CD4-positive, alpha-beta T cell treated with Interleukin-17A for 4 hours (primary cell): Measurements from ENCODE around the gene CLNK.
"Not testable (repeated sequence)": the region's sequence is repeated elsewhere in the genome, so short reads cannot be mapped to it uniquely, and the experiment has no call there.

Experiments used
- DNase-seq: peaks from one replicate; pipeline ENCODE4 v3.0.0-alpha.2; 2020; ENCODE audit warnings: mixed read lengths

Gene CLNK

DNA sequence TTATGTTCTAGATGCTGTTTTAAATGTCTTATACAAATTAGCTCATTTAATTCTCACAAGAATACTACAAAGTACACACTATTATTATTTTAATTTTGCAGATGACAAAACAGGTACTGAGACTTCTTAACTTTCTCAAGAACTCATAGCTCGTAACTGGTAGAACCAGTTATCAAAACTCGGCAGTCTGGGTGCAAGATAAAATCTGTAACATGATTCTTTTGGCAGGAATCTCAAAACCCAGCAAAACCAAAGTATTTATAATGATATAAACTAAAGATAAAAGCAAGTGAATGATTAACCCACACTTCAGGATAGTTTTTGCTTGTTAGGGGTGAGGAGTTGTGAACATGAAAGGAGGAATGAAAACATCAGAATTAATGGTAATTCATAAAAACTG is 27.6 kb downstream of the CLNK start:
- DNase-seq, result no peak

DNA sequence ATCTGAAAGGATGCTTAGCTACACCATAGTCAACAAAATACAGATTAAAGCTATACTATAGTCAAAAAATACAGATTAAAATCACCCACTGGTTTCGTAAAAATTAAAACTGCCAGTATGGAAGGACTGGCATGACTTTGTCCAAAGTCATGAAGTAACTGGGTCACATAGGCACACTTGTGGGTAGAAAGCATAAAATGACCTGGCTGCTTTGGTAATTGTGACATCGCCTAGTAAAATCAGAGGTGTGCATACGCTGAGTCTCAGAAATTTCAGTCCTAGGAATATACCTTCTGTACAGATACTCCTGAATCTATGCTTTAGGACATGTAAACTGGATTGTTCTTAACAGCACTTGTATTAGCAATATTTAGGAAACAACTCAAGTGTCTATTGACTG is 28.1 kb downstream of the CLNK start:
- no peak for DNase-seq

DNA sequence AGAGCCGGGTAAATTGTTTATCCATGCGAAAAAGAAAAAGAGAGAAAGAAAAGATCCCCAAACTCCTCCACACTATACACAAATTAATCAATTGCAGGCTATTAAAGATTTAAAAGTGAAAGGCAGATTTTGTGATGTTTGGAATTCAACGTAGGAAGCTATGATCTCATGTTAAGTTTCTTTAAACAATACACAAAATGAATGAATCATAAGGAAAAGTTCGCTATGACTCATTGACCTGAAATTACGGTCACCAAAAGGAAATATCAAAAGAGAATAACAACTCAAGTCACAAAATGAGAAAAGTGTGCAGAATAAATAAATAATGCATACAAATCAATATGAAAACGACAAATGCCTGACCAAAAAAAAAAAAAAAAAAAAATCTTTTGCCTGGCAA is 28.6 kb downstream of the CLNK start:
- DNase-seq, result no peak

DNA sequence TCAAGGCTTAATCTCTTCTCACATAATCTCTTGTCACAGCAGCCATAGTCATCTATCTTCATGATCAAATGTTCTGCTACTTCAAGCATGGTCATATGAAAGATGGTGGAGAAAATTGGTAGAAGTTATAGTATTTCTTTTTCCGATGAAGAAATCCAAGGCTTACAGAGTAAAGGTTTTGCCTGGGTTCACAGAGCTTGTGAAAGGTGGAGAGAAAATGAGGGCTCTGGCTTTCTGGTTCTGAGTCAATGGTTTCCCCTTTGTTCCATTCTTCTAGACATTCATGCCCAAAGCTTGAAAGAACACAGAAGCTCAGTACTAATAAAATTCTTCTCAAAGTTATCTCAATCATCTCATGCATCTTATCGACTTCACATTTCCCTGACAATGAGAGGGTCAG is 36.1 kb downstream of the CLNK start:
- no peak for DNase-seq

DNA sequence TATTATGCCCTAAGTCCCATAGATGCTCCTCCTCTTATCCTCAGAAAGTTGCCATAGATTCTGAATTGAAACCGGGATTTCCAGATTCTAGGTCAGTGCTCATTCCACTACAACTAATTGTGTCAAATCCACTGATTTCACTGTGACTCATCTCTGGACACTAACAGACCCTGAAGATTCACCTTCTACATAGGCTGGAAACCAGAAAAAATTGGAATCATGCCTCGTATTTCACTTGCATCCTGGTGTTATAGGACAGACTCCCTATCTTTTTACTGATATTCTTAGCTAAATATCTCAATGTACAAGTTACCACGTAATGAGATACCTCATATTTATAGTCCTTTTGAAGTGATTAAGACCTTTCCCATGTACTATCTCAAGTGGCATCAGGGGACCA is 36.7 kb downstream of the CLNK start:
- no peak for DNase-seq

DNA sequence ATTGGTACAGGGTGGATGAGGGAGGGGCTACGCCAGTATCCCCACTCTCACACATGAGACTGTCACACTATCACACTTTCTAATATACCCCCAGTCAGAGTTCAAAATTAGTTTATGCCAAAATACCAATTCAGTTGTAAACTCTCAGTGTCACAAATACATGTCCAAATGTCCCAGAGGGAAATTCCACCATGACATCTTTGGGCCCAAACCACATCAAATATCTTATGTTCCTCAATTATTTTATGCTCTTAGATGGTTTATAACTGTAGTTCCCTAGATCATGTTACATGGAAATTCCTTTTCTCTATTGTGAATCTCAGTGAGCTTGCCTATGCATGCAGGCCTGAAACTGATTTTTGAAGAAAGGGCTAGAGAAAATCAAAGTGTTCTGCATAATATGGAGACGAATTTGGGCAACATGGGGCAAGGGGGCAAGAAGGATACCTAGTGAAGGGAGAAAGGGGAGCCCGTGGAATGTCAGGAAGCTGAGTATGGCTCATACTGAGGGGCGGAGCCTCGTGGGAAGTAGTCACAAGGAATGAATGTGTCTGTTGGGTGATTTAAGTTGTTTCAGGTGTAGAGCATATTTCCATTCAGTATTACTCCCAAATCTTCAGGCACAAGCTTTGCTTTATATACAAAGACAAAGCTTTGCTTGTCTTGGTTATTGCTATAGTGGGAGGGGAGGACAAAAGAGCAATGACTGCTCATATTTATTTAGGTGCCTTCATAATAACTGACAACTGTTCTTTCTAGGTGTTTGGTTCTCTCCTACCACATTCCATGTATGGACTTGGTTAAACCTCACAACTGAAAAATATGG is 40.8 kb downstream of the CLNK start:
- no peak for DNase-seq

DNA sequence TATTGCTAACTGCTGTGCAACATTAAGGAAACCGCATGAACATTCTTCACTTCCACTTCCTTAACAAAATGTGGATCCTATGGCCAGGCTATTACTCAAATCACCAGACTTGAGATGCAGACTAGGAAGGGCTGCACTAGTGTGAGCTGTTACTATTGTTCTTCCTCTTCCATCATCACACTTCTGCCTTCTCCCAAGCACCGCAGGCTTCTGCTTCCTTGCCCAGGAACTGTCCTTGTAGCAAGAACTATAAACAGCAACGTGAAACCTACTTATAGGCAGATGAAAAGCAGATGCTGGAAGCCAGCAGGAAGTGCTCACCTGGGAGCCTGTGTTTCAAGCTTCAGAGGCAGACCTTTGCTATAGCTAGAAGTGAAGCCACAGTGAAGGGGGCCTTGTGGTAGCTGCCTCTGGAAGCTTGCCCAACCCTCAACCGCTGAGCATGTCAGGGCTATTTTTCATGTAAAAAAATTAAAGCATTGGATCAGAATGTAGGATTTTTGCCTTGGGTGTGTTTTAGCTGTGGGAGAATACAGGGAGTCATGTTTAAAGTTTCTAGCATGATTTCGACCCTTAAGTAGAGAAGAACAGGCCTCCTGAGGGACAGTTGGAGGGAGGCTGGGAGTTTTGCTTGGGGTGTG is 43.9 kb downstream of the CLNK start:
- DNase-seq, result peak; percentile 6

DNA sequence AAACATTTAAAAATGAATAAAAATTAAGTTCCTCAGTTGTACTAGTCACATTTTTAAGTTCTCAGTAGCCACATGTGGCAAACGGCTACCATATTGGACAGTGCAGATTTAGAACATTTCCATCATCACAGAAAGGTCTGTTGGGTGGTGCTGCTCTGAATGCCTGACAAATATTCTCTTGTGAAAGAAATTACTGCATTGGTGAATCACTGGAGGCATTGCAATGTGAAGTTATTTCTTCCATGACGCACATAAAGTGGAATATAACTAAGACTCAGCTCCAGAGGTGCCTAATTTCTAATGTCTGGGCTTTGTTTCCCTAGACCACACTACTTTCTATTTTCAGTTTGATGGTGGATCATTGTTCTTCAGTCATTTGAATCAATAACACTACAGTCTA is 44.9 kb downstream of the CLNK start:
- no peak for DNase-seq

DNA sequence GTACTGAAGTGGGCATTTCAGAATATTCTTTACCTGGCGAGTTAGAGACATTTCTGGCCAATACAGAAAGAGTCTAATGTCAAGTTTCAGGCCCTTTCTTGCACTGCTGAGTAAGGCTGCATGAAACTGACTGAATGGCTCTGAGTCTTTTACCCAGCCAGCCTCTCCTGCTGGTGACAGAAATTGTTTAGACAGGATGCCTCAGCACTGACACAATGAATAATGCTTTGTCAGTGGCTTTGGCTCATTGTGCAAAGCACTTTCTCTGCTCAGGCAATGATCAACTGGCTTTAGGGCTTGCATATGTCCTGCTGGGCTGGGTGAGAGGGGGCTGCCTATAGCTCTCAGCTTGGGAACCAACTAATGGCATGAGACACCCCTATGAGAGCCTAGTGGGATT is 45.5 kb downstream of the CLNK start:
- DNase-seq, result no peak

DNA sequence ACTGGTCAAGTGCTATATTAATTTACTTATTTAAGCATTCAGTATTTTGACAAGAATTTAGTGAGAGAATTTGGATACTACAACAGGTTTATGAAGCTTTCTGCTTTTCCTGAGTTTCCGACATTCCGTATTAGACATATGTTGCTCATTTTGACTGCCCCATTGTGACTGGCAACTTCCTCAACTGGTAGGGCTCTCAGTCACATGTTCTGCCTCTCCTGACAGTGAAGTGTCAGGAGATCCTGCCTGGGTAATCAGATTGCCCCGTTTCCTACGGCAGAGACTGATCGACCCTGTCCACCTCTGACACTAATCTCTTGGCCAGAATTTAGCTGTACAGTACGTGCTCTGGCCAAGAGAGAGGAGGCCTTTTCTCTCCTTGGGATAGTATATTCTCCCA is 49.5 kb downstream of the CLNK start:
- DNase-seq, result no peak

DNA sequence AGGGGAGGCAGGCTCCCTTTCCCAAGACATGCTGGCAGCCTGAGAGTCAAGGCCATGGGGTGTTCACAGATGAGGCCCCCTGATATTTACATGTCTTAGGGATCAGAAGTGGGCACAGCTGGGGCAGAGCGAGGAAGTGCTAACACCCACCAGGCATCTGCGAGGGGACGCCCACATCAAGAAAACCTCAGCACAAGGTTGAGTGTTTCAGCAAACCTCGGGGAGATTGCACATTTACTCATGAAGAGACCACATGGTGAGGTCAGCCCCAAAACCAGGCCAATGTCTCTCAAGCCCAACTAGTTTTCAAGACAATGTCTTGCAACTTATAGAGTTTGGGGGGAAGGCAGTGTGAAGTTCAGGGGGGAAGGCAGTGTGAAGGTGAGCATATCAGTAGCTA is 55.2 kb downstream of the CLNK start:
- no peak for DNase-seq

DNA sequence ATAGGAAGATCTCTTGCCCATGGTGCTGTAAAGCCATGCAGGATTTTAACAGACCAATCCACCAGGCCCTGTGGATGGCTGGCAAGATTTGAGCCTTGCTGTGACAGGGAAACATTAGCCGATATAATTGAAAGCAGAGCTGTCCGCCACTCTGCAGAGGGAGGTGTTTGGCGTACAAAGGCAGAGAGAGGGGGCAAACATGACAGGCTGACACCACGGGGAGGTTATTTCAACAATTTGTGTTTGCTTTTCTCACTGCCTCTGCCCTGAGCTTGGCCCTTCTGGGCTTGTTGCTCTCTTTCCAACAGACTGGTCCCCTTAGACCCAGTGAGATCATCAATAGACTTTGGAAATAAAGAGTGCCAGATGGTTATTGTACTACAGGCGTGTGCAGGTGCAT is 59.4 kb downstream of the CLNK start:
- no peak for DNase-seq

DNA sequence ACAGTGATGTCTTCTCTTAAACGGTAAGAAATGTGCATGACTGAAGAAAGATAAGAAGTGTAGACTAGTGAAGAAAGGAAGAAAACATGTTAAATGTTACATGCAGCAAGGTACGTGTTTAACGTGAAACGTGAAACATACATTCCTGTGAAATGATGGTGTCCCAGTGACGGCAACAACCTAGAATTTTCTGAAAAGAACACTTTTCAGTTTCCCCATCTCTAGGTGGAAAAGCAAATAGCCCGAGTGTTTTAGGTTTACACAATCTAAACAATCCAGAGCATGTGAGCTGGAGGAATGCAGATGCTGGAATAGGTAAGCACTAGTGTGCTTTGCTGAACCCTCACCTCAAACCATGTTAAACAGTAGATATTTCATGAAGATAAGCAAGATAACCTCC is 60.7 kb downstream of the CLNK start:
- no peak for DNase-seq

DNA sequence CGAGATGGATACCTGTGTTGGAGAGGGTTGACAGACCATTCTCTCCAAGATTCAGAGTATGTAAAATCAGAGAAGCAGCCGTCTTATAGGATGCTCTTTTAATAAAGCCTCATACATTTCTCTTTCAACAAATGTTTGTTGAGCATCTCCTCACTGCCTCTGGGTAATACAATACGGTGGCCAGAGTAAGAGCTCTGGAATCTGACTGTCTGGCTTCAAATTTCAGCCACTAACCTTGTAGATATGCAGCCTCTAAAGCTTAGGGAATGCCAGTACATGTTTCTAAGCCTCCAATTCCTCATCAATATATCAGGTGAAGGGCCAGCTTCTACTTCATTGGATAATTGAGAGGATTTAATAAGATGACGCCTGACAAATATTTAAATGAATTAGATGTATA is 61.3 kb downstream of the CLNK start:
- DNase-seq, result no peak

DNA sequence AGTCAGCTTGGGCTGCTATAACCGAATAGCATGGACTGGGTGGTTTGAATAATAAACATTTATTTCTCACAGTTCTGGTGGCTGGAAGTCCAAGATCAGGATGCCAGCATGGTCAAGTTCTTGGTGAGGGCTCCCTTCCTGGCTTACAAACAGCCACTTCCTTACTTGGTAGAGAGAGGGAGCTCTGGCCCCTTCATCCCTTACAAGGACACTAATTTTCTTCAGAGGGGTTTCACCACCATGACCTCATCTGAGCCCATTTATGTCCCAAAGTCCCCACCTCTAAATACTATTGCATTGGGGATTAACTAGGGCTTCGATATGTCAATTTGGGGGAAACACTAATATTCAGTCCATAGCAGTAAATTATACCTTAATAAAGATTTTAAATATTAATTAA is 61.8 kb downstream of the CLNK start:
- no peak for DNase-seq

DNA sequence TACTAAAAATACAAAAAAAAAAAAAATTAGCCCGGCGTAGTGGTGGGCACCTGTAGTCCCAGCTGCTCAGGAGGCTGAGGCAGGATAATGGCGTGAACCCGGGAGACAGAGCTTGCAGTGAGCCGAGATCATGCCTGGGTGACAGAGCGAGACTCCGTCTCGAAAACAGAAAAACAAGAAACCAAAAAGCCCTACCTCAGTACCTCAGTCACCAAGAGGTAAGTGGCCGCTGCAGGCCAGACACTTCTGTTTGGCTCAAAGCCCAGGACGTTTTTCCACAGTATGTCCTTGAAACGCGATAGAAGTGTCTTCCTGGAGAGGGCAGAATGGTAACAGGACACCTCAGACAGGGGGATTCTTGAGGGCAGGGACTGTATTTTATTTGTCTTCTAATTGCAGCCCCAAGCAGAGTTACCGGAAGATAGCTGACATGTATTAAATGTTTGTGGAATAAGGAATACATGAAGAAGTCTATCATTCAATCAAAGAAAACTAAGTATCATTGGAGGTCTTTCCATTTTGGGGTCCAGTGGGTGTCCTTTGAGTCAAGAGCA is 63.6 kb downstream of the CLNK start:
- DNase-seq, result no peak

DNA sequence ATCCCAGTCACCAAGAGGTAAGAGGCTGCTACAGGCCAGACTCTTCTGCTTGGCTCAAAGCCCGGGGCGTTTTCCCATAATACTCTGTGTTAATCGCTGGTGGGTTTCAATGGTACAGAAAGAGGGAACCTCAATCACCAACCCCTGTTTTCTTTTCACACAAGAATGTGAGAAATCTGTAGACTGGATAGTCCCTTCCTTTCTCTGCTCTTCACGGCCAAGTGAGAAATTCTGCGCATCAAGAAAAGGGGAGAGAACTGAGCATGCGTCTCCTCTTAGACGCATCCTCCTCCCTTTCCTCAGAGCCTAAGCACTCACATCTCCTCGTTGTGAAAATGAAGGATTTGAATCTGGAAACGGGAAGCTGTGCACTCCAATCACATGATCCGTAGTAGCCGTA is 64.7 kb downstream of the CLNK start:
- no peak for DNase-seq

DNA sequence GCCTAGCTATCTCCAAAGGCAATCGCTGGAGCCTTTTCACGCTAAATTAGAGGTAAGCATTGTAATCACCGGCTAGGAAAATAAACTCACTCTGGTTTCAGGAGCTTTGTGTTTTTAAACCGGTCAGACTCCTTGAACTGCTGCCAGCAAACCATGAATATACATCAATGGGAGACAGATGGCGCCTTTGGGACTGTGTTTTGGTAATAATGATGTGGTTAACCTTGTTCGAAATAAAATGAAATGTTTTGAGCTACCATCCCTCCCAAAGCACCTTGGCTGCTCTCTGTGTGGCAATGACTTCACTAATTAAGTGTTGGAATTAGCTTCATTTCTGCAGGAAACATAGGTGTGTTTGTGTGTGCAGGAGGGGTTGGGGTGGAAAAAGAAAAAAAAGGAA is 65.3 kb downstream of the CLNK start:
- DNase-seq, result no peak

DNA sequence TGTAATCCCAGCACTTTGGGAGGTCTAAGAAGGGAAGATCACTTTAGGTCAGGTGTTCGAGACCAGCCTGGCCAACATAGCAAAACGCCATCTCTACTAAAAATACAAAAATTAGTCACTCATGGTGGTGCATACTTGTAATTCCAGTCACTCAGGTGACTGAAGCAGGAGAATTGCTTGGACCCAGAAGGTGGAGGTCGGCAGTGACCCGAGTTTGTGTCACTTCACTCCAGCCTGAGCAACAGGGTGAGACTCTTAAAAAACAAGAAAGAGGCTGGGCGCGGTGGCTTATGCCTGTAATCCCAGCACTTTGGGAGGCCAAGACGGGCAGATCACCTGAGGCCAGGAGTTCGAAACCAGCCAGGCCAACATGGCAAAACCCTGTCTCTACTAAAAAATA is 69.6 kb downstream of the CLNK start:
- DNase-seq, result not testable (repeated sequence)

DNA sequence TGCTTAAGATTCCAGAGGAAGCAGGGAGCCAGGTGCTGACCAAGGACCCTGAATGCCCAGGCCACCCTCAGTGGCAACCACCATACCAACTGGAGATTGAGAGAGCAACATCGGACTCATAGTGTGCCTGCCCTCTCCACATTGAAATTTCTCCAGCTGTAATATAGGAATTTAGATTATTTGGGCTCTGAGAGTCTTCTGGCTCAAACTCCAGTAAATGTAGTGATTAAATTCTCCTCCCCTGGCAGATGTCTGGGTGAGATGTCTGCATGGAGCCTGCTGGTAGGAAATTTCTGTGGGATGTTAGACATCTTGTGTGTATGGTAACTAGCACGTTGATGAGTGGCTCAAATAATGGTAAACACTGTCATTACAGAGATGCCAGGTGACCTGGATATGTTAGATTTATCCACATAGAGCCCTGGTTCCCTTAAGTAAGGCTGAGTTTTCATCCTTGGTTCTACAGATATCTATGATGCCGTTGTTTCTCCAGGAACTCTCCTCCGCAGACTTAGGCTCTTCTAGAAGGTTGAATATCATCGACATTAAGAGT is 70.6 kb downstream of the CLNK start:
- DNase-seq, result no peak

DNA sequence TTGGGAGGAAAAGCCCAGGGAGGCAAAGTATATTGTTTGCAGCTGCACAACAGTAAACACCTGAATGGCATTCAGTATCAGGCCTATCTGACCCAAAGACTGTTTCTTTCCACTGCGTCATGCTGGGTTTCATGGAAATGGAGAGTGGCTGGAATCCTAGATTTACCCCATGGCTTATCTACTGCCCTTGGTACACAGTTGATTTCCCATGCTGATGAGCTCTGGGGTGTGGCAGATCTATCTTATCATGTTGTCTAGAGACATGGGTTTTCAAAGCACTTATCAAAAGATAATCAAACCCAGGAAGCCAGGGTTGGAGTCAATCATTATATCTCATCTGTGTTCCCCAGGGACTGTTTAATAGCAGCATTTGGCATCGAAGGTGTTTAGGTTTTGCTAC is 72.1 kb downstream of the CLNK start:
- no peak for DNase-seq

DNA sequence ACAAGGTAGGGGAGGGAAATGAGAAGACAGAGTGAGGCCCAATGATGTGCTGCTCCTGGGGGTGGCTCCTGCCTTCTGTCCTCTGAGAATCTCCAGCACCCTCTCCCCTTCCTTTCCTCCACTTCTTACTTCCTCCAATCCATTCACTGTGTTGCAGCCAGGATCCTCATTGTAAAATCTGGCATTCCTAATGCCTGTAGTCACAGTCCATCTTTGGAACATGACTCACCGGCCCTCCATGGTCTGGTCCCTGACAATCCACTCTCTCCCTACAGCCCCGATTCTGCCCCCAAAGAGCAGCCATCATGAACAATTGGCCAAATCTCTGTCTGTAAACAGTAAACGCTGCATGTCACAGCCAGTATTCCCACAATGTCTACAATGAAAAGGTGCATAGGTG is 72.9 kb downstream of the CLNK start:
- no peak for DNase-seq

DNA sequence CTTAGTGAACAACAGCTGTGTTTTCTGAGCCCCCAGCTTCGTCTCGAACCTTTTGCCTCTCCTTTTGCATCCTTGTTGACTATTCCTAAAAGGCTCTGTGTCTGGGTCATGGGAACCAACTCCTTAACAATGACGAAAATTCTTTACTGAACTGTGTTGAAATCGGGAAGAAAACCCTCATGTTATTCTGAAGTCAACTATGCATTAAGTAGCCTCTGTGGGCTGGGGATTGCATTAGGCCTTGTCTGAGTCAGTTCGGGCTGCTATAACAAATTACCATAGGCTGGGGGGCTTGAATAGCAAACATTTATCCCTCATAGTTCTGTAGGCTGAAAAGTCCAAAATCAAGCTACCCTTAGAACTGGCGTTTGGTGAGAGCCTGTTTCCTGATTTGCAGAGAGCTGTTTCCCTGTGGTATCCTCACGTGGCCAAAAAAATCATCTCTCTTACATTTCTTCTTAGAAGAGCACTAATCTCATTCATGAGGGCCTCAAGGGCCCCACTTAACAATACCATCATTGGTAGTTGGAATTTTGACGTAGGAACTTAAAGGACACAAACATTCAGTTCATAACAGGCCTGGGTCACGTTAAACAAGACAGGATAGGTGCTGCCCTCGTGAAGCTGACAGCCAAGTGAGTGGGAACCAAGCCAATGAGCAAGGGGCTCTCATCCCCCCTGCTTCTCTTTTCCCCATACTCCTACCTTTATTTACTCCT is 75.9 kb downstream of the CLNK start:
- no peak for DNase-seq

DNA sequence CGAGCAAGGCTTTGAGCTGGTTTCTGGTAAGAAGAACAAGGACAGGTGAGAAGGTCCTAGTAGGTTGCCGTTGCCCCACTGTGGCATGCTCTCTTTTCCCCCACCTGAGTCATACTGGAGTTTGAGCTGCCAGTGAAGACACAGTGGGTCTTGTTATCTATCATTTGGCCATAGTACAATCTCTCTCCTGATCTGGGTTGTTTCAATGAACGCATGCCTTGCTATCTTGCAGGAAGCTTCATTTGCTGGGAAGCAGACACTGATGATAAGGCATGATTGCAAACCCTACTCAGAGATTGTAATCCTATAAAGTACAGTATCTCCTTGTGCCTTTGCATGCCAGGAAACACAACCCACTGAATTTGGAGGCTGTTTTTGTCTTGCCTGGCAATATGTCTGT is 77.4 kb downstream of the CLNK start:
- no peak for DNase-seq
